ENCODE measurements around the gene ZNF283. TPM values are rescaled to one million over a fixed set of nuclear protein-coding genes. Genes with fewer than 3 reads are reported as not detected.
"Not testable (repeated sequence)": the region's sequence is repeated elsewhere in the genome, so short reads cannot be mapped to it uniquely, and the experiment has no call there.

Gene ZNF283
- total RNA-seq, 1 donor from 2014 or later: 18.2 TPM

GRCh38 chr19:43820884-43821215 is 6.3 kb upstream of the ZNF283 start:
- Mint-ChIP-seq H3K36me3 (no peaks in the 10 kb centered on the region), H3K9me3 (peaks cover 10% of the 10 kb centered on the region), H3K27ac (no peak overlapping the region), H3K4me1 (ENCODE audit: unreplicated experiment) (no peaks in the 10 kb centered on the region), H3K27me3 (peaks cover 38% of the 10 kb centered on the region), H3K4me3 (no peak overlapping the region)
- no peak for DNase-seq (ENCODE audit: extremely low spot score, unreplicated experiment)
- no peak for TF ChIP-seq CTCF (conservative IDR thresholded peaks at IDR 0.05)

- peaks cover 15% of the 10 kb centered on the region for H3K4me1 Mint-ChIP-seq (ENCODE audit: unreplicated experiment)
- not testable (repeated sequence) for H3K27ac Mint-ChIP-seq; H3K4me3 Mint-ChIP-seq; DNase-seq (ENCODE audit: extremely low spot score, unreplicated experiment)
- peaks cover 18% of the 10 kb centered on the region for H3K36me3 Mint-ChIP-seq
- peaks cover 11% of the 10 kb centered on the region for H3K9me3 Mint-ChIP-seq
- peaks cover 33% of the 10 kb centered on the region for H3K27me3 Mint-ChIP-seq
Measured at GRCh38 chr19:43823856-43824255, 3.3 kb upstream of the ZNF283 start.

- H3K4me1 Mint-ChIP-seq (ENCODE audit: unreplicated experiment): peaks cover 15% of the 10 kb centered on the region
- H3K36me3 Mint-ChIP-seq: peaks cover 21% of the 10 kb centered on the region
- not testable (repeated sequence) for DNase-seq (ENCODE audit: extremely low spot score, unreplicated experiment); H3K27ac Mint-ChIP-seq; H3K4me3 Mint-ChIP-seq
- peaks cover 33% of the 10 kb centered on the region for H3K27me3 Mint-ChIP-seq
- peaks cover 11% of the 10 kb centered on the region for H3K9me3 Mint-ChIP-seq
Measured at GRCh38 chr19:43824572-43824971, 2.5 kb upstream of the ZNF283 start.

- peaks cover 28% of the 10 kb centered on the region for H3K9me3 Mint-ChIP-seq
Measured at GRCh38 chr19:43839139-43839538, 12.0 kb downstream of the ZNF283 start.

GRCh38 chr19:43842007-43842406 is 14.9 kb downstream of the ZNF283 start:
- DNase-seq (ENCODE audit: extremely low spot score, unreplicated experiment): no peak
- H3K4me1 Mint-ChIP-seq (ENCODE audit: unreplicated experiment): no peaks in the 10 kb centered on the region
- no peak overlapping the region for H3K27ac Mint-ChIP-seq
- peaks cover 74% of the 10 kb centered on the region for H3K36me3 Mint-ChIP-seq
- H3K27me3 Mint-ChIP-seq: no peaks in the 10 kb centered on the region
- H3K9me3 Mint-ChIP-seq: peaks cover 27% of the 10 kb centered on the region
- no peak for TF ChIP-seq CTCF (conservative IDR thresholded peaks at IDR 0.05)
- H3K4me3 Mint-ChIP-seq: no peak overlapping the region

More at GRCh38 chr19:43839139-43839538, 12.0 kb downstream of the ZNF283 start:
- Mint-ChIP-seq H3K27me3 (no peaks in the 10 kb centered on the region), H3K4me3 (no peak overlapping the region), H3K27ac (no peak overlapping the region), H3K36me3 (peaks cover 75% of the 10 kb centered on the region), H3K4me1 (ENCODE audit: unreplicated experiment) (no peaks in the 10 kb centered on the region)
- DNase-seq (ENCODE audit: extremely low spot score, unreplicated experiment): no peak
- no peak for TF ChIP-seq CTCF (conservative IDR thresholded peaks at IDR 0.05)

- H3K27me3 Mint-ChIP-seq: no peaks in the 10 kb centered on the region
Measured at GRCh38 chr19:43847246-43847645, 20.1 kb downstream of the ZNF283 start.

More at GRCh38 chr19:43847246-43847645, 20.1 kb downstream of the ZNF283 start:
- Mint-ChIP-seq H3K9me3 (peaks cover 20% of the 10 kb centered on the region), H3K36me3 (peaks cover 68% of the 10 kb centered on the region), H3K4me3 (no peak overlapping the region), H3K4me1 (ENCODE audit: unreplicated experiment) (no peaks in the 10 kb centered on the region), H3K27ac (no peak overlapping the region)
- no peak for TF ChIP-seq CTCF (conservative IDR thresholded peaks at IDR 0.05)
- no peak for DNase-seq (ENCODE audit: extremely low spot score, unreplicated experiment)
